Hematopoietic multipotent progenitor cell treated with erythropoietin and hydrocortisone succinate and interleukin-3 and kit ligand, for 17 days (in vitro differentiated cells): ENCODE results near the gene OPA1.

ENCODE experiments used
- DNase-seq: peaks from one replicate; pipeline ENCODE4 v3.0.0-alpha.2; 2015; ENCODE audit warnings: low spot score

Gene OPA1

DNA sequence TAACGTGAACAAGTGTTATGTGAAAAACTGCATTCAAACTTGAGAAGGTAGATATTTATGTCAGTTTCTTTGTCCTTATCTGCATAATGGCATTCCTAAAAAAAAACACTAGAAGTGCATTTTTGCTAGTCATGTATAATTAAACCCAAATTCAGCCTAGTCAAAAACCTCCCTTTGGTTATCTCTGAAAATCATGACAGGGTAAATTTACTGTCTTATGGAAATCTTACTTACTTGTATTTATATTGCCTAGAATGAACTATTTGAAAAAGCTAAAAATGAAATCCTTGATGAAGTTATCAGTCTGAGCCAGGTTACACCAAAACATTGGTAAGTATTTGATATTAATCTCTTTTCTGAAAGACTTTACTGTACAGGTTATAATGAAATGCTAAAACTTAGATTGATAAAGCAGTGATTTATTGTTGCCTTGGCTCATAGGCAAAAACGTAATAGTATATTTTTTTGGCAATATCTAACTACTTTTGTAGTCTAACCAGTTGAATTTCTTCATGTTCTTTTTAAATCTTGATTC lies 55.6 kb downstream of the OPA1 start:
- DNase-seq: peak; percentile 32

DNA sequence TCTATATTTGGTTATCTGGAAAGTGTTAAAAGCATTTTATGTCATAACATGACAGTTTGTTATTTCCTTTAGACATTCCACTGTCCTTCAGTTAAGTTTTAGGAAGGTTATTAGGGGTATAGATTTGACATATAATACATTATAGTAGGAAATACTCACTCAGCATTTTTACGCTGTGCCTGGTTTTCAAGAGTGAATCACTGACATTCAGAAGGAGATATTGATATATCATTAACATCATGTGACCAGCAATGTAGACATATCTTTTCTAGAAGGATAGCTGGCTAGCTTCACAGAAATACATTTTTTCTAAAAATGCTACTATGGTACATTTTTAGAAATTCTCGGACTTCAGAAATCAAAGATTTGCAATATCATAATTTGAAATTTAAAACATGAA lies 57.6 kb downstream of the OPA1 start:
- no peak for DNase-seq

DNA sequence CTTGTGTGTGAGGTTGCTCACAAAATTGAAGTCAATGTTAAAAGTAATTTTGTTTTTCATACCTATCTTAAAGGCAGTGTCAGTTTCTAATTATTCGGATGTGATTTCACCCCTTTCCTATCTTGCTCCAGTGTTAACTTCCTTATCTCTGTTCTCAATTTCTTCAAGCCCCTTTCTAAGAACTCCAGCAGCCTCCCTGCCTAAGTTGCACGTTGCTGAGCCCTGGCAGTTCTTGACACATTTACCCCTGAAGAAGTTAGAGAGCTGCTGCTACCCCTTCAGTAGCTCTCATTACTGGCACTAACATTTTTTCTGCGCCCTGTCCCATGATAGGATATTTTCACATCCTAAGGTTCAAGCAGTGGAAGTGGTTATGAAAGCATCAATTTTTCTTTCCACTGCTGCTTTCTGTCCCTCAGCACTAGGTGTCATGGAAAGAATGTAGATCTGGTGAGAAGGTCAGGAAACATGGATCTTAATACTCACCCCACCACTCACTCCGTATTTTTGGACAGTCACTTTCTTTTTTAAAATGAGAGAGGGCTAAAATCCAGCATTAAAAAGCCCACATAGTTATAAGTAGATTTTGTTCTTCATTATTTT lies 62.9 kb downstream of the OPA1 start:
- peak; percentile 65 for DNase-seq

DNA sequence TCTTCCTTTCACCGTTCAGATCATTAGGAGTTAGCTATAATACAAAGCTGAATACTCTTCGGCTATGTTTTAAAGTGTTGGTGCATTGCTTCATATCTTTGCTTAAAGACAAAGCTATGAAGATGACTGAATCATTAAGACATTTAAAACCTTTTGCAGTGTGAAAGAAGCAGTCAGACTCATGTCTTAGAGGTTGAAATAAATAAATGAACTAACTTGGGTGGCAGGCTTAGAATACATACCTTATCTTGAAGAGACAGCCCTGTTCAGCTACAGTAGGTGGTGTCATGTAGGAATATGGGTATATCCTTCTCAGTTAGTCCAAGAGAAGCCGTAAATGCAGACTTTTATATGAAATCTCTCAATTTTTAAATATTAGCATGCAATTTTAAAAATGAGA lies 63.4 kb downstream of the OPA1 start:
- peak; percentile 82 for DNase-seq

DNA sequence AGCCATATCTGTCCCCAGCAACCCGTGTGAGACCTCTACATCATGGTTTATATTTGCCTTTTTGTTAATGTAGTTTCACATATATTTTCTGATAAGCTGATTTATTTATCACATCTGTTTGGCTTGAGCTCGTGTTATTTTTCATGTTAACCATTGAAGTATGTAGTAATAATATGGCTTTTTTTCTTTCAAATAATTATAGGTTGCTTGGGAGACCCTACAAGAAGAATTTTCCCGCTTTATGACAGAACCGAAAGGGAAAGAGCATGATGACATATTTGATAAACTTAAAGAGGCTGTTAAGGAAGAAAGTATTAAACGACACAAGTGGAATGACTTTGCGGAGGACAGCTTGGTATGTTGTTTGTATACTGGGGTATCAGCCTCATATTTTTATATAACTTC lies 63.9 kb downstream of the OPA1 start:
- DNase-seq: no peak

DNA sequence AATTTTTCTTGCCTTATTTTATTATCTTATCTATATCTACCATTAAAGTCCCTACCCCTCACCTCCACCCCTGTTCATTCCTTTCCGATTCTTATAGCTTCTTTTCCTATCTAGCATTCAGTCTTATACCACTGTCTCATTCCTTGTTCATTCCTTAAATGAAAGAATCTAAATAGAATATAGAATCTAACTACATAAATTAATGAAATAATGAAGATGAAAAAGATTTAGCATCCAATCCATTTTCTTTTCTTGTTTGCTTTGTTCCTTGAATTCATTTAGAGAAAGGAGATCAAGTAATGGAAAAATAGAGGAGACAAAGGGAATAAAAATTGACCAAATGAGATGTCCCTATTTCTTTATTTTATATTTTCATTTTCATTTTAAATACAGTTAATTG lies 67.2 kb downstream of the OPA1 start:
- peak; percentile 59 for DNase-seq

DNA sequence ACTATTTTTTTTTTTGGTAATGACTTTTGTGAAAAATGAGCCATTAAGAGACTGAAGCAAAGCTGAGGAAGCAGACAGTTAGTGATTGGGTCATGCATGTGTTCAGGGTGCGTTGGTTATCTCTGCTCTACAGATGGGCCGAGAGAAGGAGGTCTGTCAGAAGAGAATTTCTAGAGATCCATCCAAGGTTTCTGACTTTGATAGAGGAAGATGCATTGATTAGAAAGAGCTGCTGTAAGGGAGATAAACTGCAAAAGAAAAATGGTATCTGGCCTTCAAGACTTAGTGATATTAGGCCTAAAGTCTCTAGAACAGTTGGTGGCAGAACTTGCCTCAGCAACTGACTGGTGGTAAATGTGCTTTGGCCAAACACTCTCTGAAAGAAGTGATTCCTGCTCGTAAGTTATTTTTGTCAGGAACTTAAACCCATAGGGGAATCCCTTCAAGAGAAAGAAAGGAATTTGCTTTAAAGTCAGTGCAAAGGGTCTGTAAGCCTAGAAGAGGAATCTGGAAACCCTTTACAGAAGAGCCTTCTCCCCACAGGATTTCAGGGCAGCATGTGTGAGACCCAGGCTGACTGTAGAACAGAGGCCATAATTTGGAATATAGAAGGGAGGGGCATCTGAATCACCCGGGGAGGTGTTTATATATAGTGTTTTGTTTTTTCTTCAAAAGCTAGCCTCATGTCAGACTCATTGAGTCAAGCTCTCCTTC lies 67.8 kb downstream of the OPA1 start:
- peak; percentile 86 for DNase-seq

DNA sequence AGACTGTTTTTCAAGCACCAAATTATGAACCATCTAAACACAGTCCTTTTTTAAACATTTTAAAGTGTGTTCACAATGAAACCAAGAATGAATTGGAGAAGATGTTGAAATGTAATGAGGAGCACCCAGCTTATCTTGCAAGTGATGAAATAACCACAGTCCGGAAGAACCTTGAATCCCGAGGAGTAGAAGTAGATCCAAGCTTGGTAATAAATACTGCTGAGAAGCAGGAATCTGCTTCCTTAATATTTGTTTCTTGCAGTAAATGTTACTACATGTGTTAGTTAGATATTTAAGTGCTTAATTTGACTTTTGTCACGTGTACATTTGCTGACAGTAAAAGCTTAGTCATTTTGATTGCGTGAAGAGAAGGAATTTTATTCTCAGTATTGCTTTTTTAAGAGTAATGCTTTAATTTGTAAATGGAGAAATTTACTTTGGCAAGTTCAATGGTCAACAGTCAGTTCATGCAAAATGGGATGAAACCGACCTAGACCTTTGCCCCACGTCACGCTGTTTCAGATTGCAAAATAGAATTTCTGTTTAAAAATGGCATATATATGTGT lies 69.8 kb downstream of the OPA1 start:
- no peak for DNase-seq

DNA sequence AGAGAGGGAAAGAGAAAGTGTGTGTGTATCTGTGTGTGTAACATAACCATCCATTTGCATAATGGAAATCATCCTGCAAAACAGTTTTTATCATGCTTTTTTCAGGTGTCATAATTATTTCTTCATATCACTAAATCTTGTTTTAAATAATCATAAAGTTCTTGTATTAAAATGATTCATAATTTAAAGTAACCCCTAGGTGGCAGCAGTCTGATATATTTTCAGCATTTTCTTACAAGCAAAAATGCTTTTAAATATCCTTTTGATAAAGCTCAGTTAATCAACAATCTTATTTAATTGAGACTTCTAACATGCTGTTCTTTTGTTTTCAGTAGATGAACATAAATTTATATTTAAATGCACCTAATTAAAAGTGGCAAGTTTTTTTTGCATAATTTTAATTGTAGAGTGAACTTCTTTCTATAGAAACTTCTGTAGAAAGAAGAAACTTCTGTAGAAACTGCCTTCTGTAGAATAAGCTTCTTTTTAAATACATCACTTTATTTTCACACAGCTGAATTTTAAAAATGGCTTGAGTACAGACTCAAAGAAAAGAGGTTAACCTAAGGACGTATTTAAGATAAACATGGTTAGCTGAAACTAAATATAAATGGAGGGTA lies 72.5 kb downstream of the OPA1 start:
- DNase-seq: peak; percentile 69

DNA sequence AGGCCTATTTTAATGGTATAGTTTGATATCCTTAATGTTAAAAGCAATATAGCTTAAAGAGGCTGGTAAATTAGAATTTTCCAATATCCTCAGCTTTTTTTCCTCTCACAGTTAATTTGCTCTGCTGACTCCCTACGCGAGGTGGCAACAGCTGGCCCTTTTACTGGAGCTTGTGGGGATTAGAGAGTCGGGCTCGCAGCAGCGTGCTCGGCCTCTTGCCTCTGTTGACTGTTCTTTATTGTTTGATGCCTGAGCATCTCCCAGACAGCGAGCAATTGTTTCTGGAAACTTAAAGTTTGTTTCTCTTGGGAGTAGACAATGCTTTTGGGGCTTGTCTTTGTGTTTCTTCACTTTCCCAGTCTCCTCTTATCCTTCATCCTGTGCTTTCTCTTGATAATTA lies 80.8 kb downstream of the OPA1 start:
- no peak for DNase-seq

DNA sequence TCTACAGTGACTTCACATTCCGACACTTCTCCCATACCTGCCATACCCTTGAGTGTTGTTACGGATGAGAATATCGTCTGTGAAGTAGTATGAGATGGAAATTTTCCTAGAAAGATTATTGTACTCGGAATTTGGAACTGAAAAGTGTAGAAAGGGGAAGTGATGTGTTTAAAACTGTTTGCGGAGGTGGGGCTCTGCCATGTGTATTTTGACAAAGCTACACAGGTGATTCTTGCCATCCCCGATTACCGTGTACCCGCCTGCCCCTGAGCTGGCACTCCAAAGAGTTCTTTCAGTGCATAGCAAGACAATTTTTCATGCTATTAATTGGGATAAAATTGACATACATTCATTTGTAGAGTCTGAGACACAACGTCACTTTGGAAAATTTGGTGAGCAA lies 81.7 kb downstream of the OPA1 start:
- no peak for DNase-seq

DNA sequence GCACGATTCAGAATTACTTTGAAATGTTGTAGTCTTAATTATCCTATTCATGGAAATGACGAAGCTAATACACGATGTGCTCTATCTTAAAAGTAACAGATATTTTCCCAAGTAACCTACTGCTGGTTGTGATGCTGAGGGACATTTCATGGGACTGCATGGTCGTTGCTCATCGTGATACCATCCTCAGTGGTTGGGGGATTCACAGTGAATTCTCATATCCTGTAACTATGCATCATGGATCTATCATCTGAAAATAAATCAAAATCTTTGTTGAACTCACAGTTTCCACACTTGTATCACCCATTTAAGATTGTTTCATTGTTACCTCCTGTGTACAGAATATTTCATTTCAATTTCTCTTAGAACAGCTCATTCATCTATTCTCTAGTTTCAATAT lies 84.7 kb downstream of the OPA1 start:
- no peak for DNase-seq

DNA sequence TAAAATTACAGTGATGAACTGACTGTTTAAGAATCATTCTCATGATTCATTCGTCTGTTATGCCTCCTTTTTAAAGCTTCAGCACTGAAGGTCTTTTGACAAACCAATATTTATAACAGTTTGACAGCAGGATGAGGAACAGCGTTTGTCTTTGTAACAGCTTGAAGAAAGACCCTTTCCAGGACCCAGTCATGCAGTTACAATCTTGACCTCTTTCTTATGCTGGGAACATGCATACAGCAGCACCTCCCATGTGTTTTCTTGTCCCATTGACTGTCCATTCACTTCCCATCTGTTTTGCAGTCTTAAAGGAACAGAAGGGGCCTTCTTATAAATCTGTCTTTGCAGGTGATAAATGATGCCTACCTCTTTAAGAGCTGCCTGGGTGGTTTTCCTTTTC lies 87.2 kb downstream of the OPA1 start:
- no peak for DNase-seq

DNA sequence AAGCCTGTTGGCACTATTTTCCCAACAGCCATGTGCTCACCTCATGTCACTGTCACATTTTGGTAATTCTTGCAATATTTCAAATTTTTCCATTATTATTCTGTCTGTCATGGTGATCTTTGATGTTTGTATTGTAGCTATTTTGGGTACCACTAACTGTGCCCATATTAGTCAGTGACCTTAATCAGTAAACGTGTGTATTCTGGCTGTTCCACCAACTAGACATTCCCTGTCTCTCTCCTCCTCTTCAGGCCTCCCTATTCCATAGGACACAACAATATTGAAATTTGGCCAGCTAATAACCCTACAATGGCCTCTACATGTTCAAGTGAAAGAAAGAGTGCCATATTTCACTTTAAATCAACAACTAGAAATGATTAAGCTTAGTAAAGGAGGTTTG lies 88.6 kb downstream of the OPA1 start:
- no peak for DNase-seq

DNA sequence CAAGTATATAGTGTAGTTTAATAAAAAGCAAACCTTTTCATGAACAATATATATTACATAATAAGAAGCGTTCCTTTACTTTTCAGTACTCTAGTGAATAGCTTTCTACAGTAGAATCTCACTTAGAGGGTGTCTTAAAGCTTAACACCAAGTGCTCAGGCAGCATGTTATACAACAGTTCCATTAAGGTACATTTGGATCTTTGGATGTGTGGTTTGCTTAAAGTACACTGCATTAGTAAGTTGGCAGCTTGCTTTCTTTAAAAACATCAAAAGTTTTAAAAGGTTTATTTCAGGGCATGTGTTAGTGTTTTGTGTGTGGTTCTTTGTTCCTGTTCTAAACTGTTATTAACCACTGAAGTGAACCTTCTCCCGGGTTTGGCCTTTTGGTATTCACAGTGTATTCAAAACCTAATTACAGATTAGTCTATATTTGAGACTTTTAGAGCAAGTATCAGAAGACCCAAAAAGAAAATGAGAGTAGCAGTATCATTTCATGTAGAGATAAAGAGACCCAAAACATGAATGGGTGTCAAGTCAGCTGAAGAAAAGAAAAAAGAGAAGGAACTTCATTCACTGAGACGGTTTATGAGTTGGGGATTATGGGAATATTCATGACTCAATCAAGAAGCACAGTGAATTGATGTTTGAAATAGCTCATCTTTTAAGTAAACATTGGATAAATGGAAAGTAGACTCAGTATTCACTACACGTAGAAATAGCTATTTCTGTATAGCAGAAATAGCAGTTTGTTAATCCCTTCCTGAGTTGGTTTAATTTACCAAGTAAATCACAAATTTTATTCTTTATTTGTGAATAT lies 93.9 kb downstream of the OPA1 start:
- peak; percentile 17 for DNase-seq

DNA sequence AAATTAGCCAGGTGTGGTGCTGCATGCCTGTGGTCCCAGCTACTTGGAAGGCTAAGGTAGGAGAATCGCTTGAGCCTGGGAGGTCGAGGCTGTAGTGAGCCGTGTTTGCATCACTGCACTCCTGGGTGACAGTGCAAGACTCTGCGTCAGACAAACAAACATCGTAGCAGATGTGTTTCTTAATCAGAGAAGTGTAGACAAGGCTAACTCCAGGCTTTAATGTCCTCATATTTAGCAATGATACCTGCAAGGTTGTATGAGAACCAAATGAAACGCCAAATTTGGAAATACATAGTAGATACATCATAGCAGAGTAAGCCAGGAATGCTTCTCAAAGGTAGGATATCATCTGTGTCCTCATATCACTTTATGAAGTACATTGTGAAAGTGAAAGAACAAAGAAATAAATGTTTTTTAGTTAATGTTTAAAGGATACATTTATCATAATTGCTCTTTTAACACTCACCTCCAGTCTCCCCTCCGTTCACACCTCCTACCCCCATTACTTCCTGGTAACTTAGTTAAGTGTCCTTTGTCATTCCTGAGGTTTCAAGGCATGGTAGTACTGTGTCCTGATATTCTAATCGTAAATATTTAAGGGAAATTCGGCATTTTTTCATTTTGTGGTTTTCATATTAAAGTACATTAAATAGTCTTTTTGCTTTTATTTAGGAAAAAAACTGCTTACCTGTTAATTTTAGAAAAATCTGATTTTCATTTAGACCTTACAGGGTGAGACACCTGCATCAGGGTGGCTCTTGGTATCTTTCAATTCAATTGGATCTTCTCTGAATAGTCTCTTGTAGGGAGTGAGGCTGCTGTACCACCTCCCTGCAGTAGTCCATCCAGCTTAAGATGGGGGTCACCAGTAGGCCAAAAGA lies 96.1 kb downstream of the OPA1 start:
- DNase-seq: peak; percentile 43

DNA sequence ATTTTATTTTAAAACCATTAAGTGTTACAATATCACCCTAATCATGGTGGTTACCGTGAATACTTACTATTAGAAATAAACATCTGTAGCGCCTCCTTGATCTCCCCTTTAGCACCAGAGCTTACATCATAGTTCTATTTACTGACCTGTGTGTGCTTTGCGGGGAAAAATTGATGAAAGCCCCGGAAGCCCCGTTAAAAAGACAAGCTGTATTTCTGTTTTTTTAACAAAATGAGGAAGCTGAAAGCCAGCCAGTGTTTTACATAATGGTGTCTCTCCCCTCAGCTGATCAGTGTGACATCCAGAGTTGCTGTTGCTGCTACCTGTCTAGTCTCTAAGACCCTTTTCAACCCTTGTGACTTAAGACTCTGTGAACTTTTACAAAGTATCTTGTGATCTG lies 100.8 kb downstream of the OPA1 start:
- DNase-seq: no peak

DNA sequence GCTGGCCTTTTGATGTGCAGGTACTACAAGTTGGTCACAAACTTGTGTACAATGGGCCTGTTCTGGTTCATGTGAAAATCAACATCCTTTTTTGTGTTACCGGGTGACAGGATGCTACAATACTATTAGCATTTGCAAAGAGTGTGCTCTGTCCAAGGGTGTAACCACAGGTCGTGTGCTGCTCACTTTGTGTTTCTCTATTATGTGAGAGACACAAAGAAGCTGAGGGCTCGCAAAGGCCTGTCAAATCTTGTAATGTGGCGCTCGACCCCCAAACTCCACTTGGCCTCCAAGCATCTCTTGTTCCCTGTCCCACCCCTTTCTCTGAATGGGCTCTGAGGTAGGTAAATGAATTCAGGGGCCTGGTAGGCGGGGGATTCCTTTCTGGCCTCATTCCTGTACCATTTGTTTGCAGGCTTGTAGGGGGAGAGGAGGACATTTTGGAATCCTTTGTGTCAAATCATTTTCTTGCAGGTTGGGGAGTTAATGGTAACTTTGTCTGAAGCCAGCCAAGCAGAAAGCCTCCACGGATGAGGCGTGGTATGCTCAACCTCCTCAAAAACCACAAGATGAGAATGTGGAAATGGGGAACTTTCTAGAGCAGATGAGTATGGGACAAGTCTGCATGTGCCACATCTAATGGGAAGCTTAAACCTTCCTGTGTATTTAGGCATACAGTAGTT lies 109.1 kb downstream of the OPA1 start:
- DNase-seq: no peak

DNA sequence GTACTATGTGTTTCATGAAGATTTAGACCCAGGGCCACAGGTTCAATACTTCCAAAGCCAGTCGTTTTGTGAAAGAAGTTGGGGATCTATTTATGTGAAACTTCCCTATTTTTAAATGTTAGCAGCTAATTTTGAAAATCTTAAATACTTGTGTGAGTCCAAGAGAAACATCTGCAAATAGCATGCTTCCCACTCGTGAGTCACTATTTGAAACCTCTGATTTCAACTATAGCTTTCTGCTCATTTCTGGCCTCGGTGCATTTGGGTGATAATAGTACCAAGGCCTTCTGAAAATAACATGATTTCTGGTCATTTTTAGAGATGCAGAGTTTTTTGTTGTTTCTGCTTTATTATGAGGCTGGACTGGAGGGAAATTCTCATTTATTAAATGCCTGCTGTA lies 110.0 kb downstream of the OPA1 start:
- no peak for DNase-seq

DNA sequence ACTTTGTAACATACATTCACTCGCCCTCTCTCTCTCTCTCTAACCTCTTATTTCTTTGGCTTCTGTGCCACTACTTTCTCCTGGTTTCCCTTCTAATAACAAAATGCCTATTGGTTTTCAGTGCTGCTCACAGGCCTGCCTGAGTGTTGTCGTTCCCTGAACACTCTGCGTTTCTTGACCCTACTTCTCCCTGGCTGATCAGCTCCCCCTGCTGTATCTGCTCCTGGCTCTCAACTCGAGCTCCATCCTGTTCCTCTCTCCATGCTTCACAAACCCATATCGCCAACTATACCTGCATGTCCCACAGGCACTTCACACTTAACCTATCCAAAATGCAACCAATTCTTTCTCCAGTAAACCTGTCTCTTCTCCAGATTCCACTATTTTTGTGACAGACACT lies 111.4 kb downstream of the OPA1 start:
- peak; percentile 24 for DNase-seq

DNA sequence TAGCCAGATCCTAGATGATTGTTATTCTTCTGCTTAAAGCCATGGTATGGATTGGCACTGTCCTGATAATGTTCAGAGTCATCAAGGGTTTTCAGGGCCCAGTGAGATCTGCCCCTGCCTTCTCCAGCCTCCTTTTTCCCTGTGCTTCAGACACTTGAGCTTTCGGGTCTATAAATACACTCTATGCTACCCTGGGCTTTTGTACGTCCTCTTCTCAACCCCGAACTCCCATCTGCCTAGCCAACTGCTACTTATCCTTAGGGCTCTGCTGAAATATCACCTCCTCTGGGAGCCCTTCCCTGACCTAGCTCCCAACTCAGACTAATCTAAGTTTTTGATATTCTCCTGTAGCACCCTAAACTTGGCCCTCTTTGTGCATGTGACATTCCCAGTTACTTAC lies 115.3 kb downstream of the OPA1 start:
- DNase-seq: no peak
